HG03565 (cell line): ENCODE measurements around the gene GOLGA5.
"Not testable (repeated sequence)": the region's sequence is repeated elsewhere in the genome, so short reads cannot be mapped to it uniquely, and the experiment has no call there.

Source experiments
- ATAC-seq: cut with Tn5 transposase; IDR thresholded peaks from one replicate; pipeline ENCODE4 v1.9.1; 2021; ENCODE audit warnings: mild to moderate bottlenecking, moderate library complexity; ENCODE audit not compliant: unreplicated experiment

Gene GOLGA5

GRCh38 chr14:92793709-92794546 is at the start of gene GOLGA5:
Gene GOLGA5 (plus strand): TSS chr14:92794305. CDS start chr14:92797438, 3,133 bp downstream.
- ATAC-seq, result peak; percentile 95

- no peak for ATAC-seq
Observed at GRCh38 chr14:92747701-92748258, 46.3 kb upstream of the GOLGA5 start.

GRCh38 chr14:92748259-92749016 is 45.7 kb upstream of the GOLGA5 start, which contains the start of gene LGMN:
Gene LGMN (minus strand): TSS chr14:92748627. CDS start chr14:92732786, 15,841 bp downstream.
- ATAC-seq, result peak; percentile 77

GRCh38 chr14:92750222-92750728 is 43.8 kb upstream of the GOLGA5 start:
- not testable (repeated sequence) for ATAC-seq

GRCh38 chr14:92750994-92751400 is 43.1 kb upstream of the GOLGA5 start:
- no peak for ATAC-seq

GRCh38 chr14:92751819-92752218 is 42.3 kb upstream of the GOLGA5 start:
- no peak for ATAC-seq

GRCh38 chr14:92753250-92753649 is 40.9 kb upstream of the GOLGA5 start:
- no peak for ATAC-seq

GRCh38 chr14:92754966-92755365 is 39.1 kb upstream of the GOLGA5 start:
- ATAC-seq, result no peak

GRCh38 chr14:92755495-92755894 is 38.6 kb upstream of the GOLGA5 start:
- no peak for ATAC-seq

GRCh38 chr14:92756446-92756845 is 37.7 kb upstream of the GOLGA5 start:
- ATAC-seq, result no peak

- no peak for ATAC-seq
Observed at GRCh38 chr14:92759300-92759678, 34.8 kb upstream of the GOLGA5 start.

GRCh38 chr14:92759679-92760523 is 34.2 kb upstream of the GOLGA5 start:
- no peak for ATAC-seq

GRCh38 chr14:92760524-92760805 is 33.6 kb upstream of the GOLGA5 start:
- ATAC-seq, result no peak

- not testable (repeated sequence) for ATAC-seq
Observed at GRCh38 chr14:92763666-92764631, 30.2 kb upstream of the GOLGA5 start.

GRCh38 chr14:92768236-92768635 is 25.9 kb upstream of the GOLGA5 start:
- peak; percentile 85 for ATAC-seq

- ATAC-seq, result peak; percentile 3
Observed at GRCh38 chr14:92768795-92769194, 25.3 kb upstream of the GOLGA5 start.

- no peak for ATAC-seq
Observed at GRCh38 chr14:92770484-92770883, 23.6 kb upstream of the GOLGA5 start.

GRCh38 chr14:92774572-92774971 is 19.5 kb upstream of the GOLGA5 start:
- ATAC-seq, result no peak

- ATAC-seq, result peak; percentile 89
Observed at GRCh38 chr14:92775292-92775691, 18.8 kb upstream of the GOLGA5 start.
